ENCODE results near the gene KCNK4.

Gene KCNK4

DNA sequence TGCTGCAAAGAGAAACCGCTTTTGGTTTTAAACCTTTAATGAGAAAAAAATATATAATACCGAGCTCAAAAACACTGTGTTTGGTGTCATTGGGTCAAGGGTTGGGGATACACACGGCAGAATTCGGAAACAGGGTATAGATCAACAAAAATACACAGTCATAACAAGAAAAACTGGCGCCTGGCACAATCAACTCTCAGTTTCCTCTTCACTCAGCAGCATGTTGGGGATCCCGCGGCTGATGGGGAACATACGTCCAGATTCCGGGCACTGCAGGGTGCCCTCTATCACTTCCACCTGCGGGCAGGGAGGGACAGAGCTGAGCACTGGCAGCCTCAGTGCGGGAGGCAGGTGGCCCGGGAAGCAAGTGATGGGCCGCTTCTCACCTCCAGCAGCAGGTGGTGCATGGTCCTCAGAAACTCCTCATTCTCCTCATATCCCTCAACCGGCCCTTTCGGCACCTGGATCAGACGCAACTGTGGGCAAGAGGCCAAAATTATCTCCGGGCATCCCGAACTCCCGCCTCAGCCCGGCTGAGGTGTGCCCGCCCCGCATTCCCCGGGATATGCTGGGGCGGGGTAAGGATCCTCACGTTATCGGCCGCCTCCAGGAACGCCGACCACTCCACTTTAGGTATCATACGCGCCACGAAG lies 25.7 kb downstream of the KCNK4 start:
- Histone ChIP-seq H4K20me1 (peaks cover 8 to 53% (median 44%) of the 10 kb centered on the region in 11 experiments; a peak in 20 of 22 replicates), H3K4me1 (peaks cover 21 to 66% (median 44%) of the 10 kb centered on the region in 10 experiments), H3K4me3 (peak overlapping the region; percentile 73 to 92 (median 81)), H3K27ac (peak overlapping the region; percentile 86 to 94 (median 89)), H3K36me3 (peaks cover 39 to 62% (median 55%) of the 10 kb centered on the region in 11 experiments), H3K9ac (peak overlapping the region; percentile 81 to 94 (median 85)), H3K4me2 (peak overlapping the region; percentile 86 to 97 (median 94)), H3K27me3 (no peaks in the 10 kb centered on the region), H3K9me3 (replicated peaks in 1 of 11) (no peaks in the 10 kb centered on the region)
- TF ChIP-seq Cebpa-rat (IDR thresholded peaks at IDR 0.05), result no peak

DNA sequence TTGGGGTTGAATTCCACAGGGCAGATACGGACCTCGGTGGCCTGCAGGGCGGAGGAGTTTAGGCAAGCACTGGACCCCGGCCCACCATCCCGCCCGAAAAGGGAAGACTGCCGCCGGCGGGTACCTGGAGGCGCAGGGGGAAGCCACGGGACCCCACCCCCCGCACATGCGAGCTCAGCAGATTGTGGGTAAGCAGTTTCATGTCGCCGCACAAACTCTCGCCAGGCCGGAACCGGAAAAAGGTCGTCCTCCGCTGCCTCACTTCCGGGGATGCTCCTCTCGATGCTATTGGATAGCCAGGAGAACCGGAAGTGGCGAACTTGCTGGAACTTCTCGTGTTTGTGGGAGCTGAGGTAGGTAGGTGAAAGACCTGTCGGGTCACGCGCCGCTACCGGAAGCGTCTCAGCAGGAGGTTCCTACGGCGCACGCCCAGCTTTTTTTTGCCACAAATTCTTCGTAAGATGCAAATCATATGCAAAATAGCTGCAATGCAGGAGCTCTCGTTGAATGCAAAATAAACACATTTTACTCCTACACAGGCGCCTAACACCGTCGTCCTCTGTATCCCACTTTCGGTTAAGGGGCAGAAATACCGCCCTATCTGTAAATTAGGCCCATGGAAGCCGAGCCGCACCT lies 26.3 kb downstream of the KCNK4 start, which contains the start of gene TRMT112:
Gene TRMT112, minus strand, starts transcription at position 235 of the 636 bp plus-strand sequence. Its CDS starts 33 bp downstream, at position 202.
- Histone ChIP-seq H4K20me1 (peaks cover 8 to 47% (median 40%) of the 10 kb centered on the region in 11 experiments; a peak in 20 of 22 replicates), H3K4me2 (peak within 1 kb of the TSS; percentile 86 to 97 (median 94)), H3K4me3 (peak within 1 kb of the TSS; percentile 73 to 92 (median 81)), H3K27ac (peak within 1 kb of the TSS; percentile 86 to 94 (median 89)), H3K4me1 (peaks cover 24 to 66% (median 46%) of the 10 kb centered on the region in 10 experiments), H3K9me3 (replicated peaks in 1 of 11) (no peaks in the 10 kb centered on the region), H3K36me3 (peaks cover 38 to 66% (median 53%) of the 10 kb centered on the region in 11 experiments), H3K27me3 (no peaks in the 10 kb centered on the region), H3K9ac (peak within 1 kb of the TSS; percentile 81 to 94 (median 85))
- TF ChIP-seq Cebpa-rat (IDR thresholded peaks at IDR 0.05), result no peak

DNA sequence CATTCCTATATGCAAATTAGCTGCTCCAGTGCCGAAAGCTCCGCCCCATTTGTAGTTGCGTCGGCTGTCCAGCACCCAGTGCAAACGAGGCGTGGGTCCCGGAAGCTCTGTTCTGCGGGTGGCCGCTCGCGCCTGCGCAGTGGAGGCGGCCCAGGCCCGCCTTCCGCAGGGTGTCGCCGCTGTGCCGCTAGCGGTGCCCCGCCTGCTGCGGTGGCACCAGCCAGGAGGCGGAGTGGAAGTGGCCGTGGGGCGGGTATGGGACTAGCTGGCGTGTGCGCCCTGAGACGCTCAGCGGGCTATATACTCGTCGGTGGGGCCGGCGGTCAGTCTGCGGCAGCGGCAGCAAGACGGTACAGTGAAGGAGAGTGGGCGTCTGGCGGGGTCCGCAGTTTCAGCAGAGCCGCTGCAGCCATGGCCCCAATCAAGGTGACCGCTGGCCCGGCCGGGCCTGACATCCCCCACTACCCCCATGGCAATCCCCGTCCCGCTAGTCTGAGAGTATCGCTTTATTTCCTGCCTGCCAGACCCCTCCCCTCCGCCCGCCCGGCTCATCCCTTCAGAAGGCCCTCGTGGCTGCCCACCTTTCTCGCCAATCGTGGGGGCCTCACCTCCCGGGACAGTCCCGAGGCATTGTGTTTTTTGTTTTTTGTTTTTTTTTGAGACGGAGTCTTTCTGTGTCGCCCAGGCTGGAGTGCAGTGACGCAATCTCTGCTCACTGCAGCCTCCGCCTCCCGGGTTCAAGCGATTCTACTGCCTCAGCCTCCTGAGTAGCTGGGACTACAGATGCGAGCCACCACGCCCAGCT lies 27.1 kb downstream of the KCNK4 start, which contains the start of gene PRDX5:
Gene PRDX5, plus strand, starts transcription at position 161 of the 805 bp plus-strand sequence. Its CDS starts 95 bp downstream, at position 256.
- no peaks in the 10 kb centered on the region for H3K9me3 ChIP-seq (replicated peaks in 1 of 11)
- peak within 1 kb of the TSS; percentile 86 to 94 (median 89) for H3K27ac ChIP-seq
- peaks cover 33 to 62% (median 47%) of the 10 kb centered on the region in 11 experiments for H3K36me3 ChIP-seq
- H3K4me1 ChIP-seq, result peaks cover 31 to 66% (median 44%) of the 10 kb centered on the region in 10 experiments
- peak within 1 kb of the TSS; percentile 81 to 94 (median 85) for H3K9ac ChIP-seq
- TF ChIP-seq Cebpa-rat (IDR thresholded peaks at IDR 0.05), result peak in 8 of 11 experiments; percentile 25 to 76 (median 49); a peak in 9 of 22 replicates
- peak within 1 kb of the TSS; percentile 73 to 92 (median 81) for H3K4me3 ChIP-seq
- H4K20me1 ChIP-seq, result peaks cover 8 to 40% (median 33%) of the 10 kb centered on the region in 11 experiments; a peak in 19 of 22 replicates
- H3K27me3 ChIP-seq, result no peaks in the 10 kb centered on the region
- peak within 1 kb of the TSS; percentile 86 to 97 (median 94) for H3K4me2 ChIP-seq

DNA sequence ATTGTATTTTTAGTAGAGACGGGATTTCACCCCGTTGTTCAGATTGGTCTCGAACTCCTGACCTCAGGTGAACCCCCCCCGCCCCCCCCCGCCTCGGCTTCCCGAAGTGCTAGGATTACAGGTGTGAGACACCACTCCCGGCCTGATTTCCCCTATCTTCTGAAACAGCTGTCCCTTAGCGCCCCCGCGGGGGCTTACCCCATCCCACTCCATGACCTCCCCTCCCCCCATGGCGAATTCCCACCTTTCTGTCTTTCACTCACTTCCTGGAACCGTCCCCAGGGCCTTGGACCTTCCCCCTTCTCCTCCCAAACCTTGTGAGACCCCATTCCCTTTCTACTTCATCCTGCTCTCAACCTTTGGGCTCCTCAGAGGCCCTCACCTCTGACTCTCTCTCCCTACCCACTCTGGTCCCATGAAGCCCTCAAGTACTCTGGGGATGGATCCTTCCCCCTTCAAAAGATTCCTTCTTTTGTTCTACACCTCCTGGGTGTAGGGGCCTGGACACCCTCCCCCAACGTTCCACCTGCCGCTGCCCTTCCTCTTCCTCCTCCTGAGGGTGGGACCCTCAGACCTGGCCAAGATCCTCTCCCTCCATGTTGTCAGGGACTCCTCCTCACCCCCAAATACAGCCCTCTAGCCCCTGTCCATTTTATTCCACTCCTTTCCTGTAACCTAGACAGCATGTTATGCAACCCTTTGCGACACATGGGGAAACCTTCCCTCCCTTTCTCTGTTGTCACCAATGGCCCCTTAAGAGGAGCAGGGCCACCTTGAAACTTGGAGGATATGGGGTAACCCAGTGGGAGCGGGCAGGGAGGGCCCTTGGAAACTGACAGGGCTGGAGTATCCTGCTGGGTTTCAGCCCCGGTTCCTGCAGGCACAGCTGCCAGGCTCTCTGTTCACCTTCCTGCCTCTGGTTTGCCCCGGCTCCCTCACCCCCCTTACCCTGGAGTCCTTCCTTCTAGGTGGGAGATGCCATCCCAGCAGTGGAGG lies 28.0 kb downstream of the KCNK4 start:
- Histone ChIP-seq H3K4me3 (peak overlapping the region; percentile 73 to 92 (median 81)), H3K9ac (peak overlapping the region; percentile 81 to 94 (median 85)), H3K27ac (peak overlapping the region; percentile 35 to 94 (median 88); a peak in 21 of 22 replicates), H4K20me1 (peaks cover 1 to 31% (median 24%) of the 10 kb centered on the region in 11 experiments; a peak in 18 of 22 replicates), H3K4me2 (peak overlapping the region; percentile 86 to 97 (median 94)), H3K9me3 (replicated peaks in 1 of 11) (no peaks in the 10 kb centered on the region), H3K27me3 (no peaks in the 10 kb centered on the region), H3K4me1 (peaks cover 37 to 66% (median 46%) of the 10 kb centered on the region in 10 experiments), H3K36me3 (peaks cover 24 to 53% (median 39%) of the 10 kb centered on the region in 11 experiments)
- peak in 4 of 11 experiments; percentile 14 to 65 (median 38); a peak in 4 of 22 replicates for TF ChIP-seq Cebpa-rat (IDR thresholded peaks at IDR 0.05)

DNA sequence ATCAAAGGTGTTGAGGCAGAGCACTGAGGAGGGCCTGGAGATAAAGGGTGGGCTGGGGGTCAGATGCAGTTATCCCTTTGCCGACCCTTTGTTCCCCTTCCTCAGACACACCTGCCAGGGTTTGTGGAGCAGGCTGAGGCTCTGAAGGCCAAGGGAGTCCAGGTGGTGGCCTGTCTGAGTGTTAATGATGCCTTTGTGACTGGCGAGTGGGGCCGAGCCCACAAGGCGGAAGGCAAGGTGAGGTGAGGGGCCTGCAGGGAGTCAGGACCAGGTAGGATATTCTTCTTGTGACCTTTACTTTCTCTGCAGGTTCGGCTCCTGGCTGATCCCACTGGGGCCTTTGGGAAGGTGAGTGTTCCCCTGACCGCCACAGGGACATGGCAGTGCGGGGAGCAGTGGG lies 29.5 kb downstream of the KCNK4 start:
- peaks cover 24 to 53% (median 42%) of the 10 kb centered on the region in 10 experiments for H3K4me1 ChIP-seq

DNA sequence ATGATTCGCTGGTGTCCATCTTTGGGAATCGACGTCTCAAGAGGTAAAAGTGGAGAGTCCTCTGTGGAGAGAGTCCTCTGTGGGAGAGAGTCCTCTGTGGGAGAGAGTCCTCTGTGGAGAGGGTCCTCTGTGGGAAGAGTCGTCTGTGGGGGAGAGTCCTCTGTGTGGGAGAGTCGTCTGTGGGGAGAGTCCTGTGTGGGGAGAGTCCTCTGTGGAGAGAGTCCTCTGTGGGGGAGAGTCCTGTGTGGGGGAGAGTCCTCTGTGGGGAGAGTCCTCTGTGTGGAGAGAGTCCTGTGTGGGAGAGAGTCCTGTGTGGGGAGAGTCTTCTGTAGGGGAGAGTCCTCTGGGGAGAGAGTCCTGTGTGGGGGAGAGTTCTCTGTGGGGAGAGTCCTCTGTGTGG lies 29.9 kb downstream of the KCNK4 start:
- Histone ChIP-seq H3K9ac (peak overlapping the region in 6 of 11 experiments; percentile 10 to 29 (median 18); a peak in 1 of 22 replicates), H3K4me3 (no peak overlapping the region), H4K20me1 (peaks cover 0 to 11% (median 5%) of the 10 kb centered on the region in 11 experiments; a peak in 11 of 22 replicates), H3K4me2 (no peak overlapping the region), H3K36me3 (peaks cover 5 to 34% (median 19%) of the 10 kb centered on the region in 11 experiments; a peak in 21 of 22 replicates), H3K4me1 (peaks cover 19 to 48% (median 38%) of the 10 kb centered on the region in 10 experiments), H3K27ac (peak overlapping the region in 4 of 11 experiments; percentile 1 to 38 (median 16); a peak in 3 of 22 replicates), H3K9me3 (replicated peaks in 1 of 11) (no peaks in the 10 kb centered on the region), H3K27me3 (no peaks in the 10 kb centered on the region)
- TF ChIP-seq Cebpa-rat (IDR thresholded peaks at IDR 0.05), result no peak

More for the DNA sequence above, 29.5 kb downstream of the KCNK4 start:
- Histone ChIP-seq H3K27me3 (no peaks in the 10 kb centered on the region), H3K9ac (0 out of 22 replicates have a peak overlapping the region, but pooled peaks of 2 of the 11 experiments have one; percentile 13 to 19), H3K9me3 (replicated peaks in 1 of 11) (no peaks in the 10 kb centered on the region), H3K27ac (peak overlapping the region in 1 of 11 experiments; percentile 38; a peak in 1 of 22 replicates), H3K4me2 (0 out of 22 replicates have a peak overlapping the region, but pooled peaks of 1 of the 11 experiments have one; percentile 96), H4K20me1 (peaks cover 0 to 16% (median 9%) of the 10 kb centered on the region in 11 experiments; a peak in 14 of 22 replicates), H3K36me3 (peaks cover 9 to 38% (median 24%) of the 10 kb centered on the region in 11 experiments), H3K4me3 (no peak overlapping the region)
- no peak for TF ChIP-seq Cebpa-rat (IDR thresholded peaks at IDR 0.05)

DNA sequence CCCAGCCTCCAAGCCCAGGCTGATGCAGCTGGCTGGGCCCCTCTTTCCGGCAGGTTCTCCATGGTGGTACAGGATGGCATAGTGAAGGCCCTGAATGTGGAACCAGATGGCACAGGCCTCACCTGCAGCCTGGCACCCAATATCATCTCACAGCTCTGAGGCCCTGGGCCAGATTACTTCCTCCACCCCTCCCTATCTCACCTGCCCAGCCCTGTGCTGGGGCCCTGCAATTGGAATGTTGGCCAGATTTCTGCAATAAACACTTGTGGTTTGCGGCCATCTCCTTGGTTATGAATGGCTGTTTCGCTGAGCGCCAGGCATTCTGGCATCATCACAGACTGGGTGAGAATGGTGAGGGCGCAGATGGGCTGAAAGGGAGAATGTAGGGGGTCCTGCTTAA lies 30.4 kb downstream of the KCNK4 start:
- Histone ChIP-seq H3K4me1 (peaks cover 14 to 43% (median 33%) of the 10 kb centered on the region in 10 experiments), H3K4me2 (no peak overlapping the region), H3K9ac (peak overlapping the region in 3 of 11 experiments; percentile 10 to 28 (median 17); a peak in 2 of 22 replicates), H3K9me3 (replicated peaks in 1 of 11) (no peaks in the 10 kb centered on the region), H3K36me3 (peaks cover 0 to 30% (median 14%) of the 10 kb centered on the region in 11 experiments; a peak in 17 of 22 replicates), H4K20me1 (peaks cover 0 to 6% (median 0%) of the 10 kb centered on the region in 11 experiments; a peak in 5 of 22 replicates), H3K4me3 (no peak overlapping the region), H3K27ac (peak overlapping the region in 4 of 11 experiments; percentile 1 to 38 (median 16); a peak in 2 of 22 replicates), H3K27me3 (no peaks in the 10 kb centered on the region)
- no peak for TF ChIP-seq Cebpa-rat (IDR thresholded peaks at IDR 0.05)
